ENCODE results near the gene MICAL2. TPM values are rescaled to one million over a fixed set of nuclear protein-coding genes. Genes with fewer than 3 reads are reported as not detected.
"Not testable (repeated sequence)": the region's sequence is repeated elsewhere in the genome, so short reads cannot be mapped to it uniquely, and the experiment has no call there.

MICAL2 gene
- total RNA-seq, 1 experiment from 2014 or later: 37.4 TPM

GRCh38 chr11:12144330-12145174 lies 34.2 kb downstream of the MICAL2 start:
- Histone ChIP-seq H3K4me2 (ENCODE audit: low read length) (no peak overlapping the region), H3K4me3 (replicated peaks in 1 of 2; ENCODE audit: low read depth in 1 of 2, low read length in 2 of 2) (no peak overlapping the region), H3K4me1 (ENCODE audit: control insufficient read depth in 1 of 2, insufficient read depth in 2 of 2, low read length in 2 of 2) (peaks cover 0 to 27% of the 10 kb centered on the region in 2 experiments; a peak in 2 of 4 replicates), H3K79me2 (ENCODE audit: insufficient read depth, low read length) (no peaks in the 10 kb centered on the region), H3K9ac (ENCODE audit: low read length) (no peak overlapping the region), H2AFZ (ENCODE audit: low read depth, low read length, poor library complexity, severe bottlenecking) (no peak overlapping the region), H3K27me3 (ENCODE audit: insufficient read depth, low read length) (no peaks in the 10 kb centered on the region), H3K27ac (ENCODE audit: low read depth, low read length) (no peak overlapping the region), H3K9me3 (ENCODE audit: control insufficient read depth in 1 of 2, insufficient read depth in 1 of 2, low read depth in 1 of 2, low read length in 2 of 2) (no peaks in the 10 kb centered on the region), H3K9me2 (ENCODE audit: insufficient read depth) (no peaks in the 10 kb centered on the region), H4K20me1 (ENCODE audit: insufficient read depth) (no peaks in the 10 kb centered on the region), H3K36me3 (ENCODE audit: control insufficient read depth in 1 of 2, insufficient read depth in 2 of 2, low read length in 2 of 2) (no peaks in the 10 kb centered on the region)
- ATAC-seq (no peak), DNase-seq (ENCODE audit: low read depth, low spot score) (no peak)
- intact Hi-C loops (cut with micrococcal nuclease): no loop called here
- ChIA-PET CTCF (no interaction called here), RAD21 (ENCODE audit: low non-redundant PET in 1 of 2, low total read pairs in 2 of 2, uncharacterized antibody in 2 of 2, unreplicated experiment in 2 of 2) (no interaction called here), POLR2A (no interaction called here)
- no peak for TF ChIP-seq POLR2AphosphoS5 (IDR thresholded peaks at IDR 0.05; ENCODE audit: low read depth, low read length)
- TF ChIP-seq EZH2phosphoT487 (IDR thresholded peaks at IDR 0.05; ENCODE audit: borderline replicate concordance): no peak
- TF ChIP-seq YY1 (IDR thresholded peaks at IDR 0.05; ENCODE audit: extremely low read depth, insufficient replicate concordance, low read depth, low read length): no peak
- TF ChIP-seq SIN3A (IDR thresholded peaks at IDR 0.05; ENCODE audit: low read depth): no peak
- TF ChIP-seq MAX (IDR thresholded peaks at IDR 0.05): no peak
- no peak for TF ChIP-seq SP1 (IDR thresholded peaks at IDR 0.05; ENCODE audit: low read depth)
- TF ChIP-seq ZNF274 (IDR thresholded peaks at IDR 0.05; ENCODE audit: low read depth, low read length): no peak
- no peak for TF ChIP-seq SRF (IDR thresholded peaks at IDR 0.05; ENCODE audit: low read depth)
- no peak for TF ChIP-seq REST (IDR thresholded peaks at IDR 0.05; ENCODE audit: low read depth)
- TF ChIP-seq ATF3 (IDR thresholded peaks at IDR 0.05): no peak
- no peak for TF ChIP-seq ZFX (IDR thresholded peaks at IDR 0.05)
- TF ChIP-seq JUND (IDR thresholded peaks at IDR 0.05): no peak
- TF ChIP-seq CBX3 (IDR thresholded peaks at IDR 0.05; ENCODE audit: low read depth): no peak
- TF ChIP-seq RAD21 (IDR thresholded peaks at IDR 0.05; ENCODE audit: low read depth): no peak
- no peak for TF ChIP-seq CEBPB (IDR thresholded peaks at IDR 0.05; ENCODE audit: low read depth)
- BruUV-seq (replicated peaks): no TSS peak

GRCh38 chr11:12146678-12147077 lies 36.3 kb downstream of the MICAL2 start:
- H3K79me2 ChIP-seq (ENCODE audit: insufficient read depth, low read length); H3K36me3 ChIP-seq (ENCODE audit: control insufficient read depth in 1 of 2, insufficient read depth in 2 of 2, low read length in 2 of 2); H3K27ac ChIP-seq (ENCODE audit: low read depth, low read length); H2AFZ ChIP-seq (ENCODE audit: low read depth, low read length, poor library complexity, severe bottlenecking); intact Hi-C loops (cut with micrococcal nuclease); H3K27me3 ChIP-seq (ENCODE audit: insufficient read depth, low read length); H3K4me3 ChIP-seq (replicated peaks in 1 of 2; ENCODE audit: low read depth in 1 of 2, low read length in 2 of 2); POLR2A ChIA-PET; RAD21 ChIA-PET (ENCODE audit: low non-redundant PET in 1 of 2, low total read pairs in 2 of 2, uncharacterized antibody in 2 of 2, unreplicated experiment in 2 of 2); H3K4me2 ChIP-seq (ENCODE audit: low read length); H4K20me1 ChIP-seq (ENCODE audit: insufficient read depth); CTCF ChIA-PET; H3K9me3 ChIP-seq (ENCODE audit: control insufficient read depth in 1 of 2, insufficient read depth in 1 of 2, low read depth in 1 of 2, low read length in 2 of 2); H3K9me2 ChIP-seq (ENCODE audit: insufficient read depth); H3K9ac ChIP-seq (ENCODE audit: low read length); ATAC-seq; BruUV-seq (replicated peaks); DNase-seq (ENCODE audit: low read depth, low spot score): not testable (repeated sequence)
- peaks cover 0 to 20% of the 10 kb centered on the region in 2 experiments; a peak in 2 of 4 replicates for H3K4me1 ChIP-seq (ENCODE audit: control insufficient read depth in 1 of 2, insufficient read depth in 2 of 2, low read length in 2 of 2)

All from HCT116 (cell line).